GM19023 (cell line): ENCODE results near the gene KCNA10.

Experiments used
- ATAC-seq: cut with Tn5 transposase; IDR thresholded peaks from one replicate; pipeline ENCODE4 v1.9.1; 2021; ENCODE audit warnings: mild to moderate bottlenecking, moderate library complexity; ENCODE audit not compliant: unreplicated experiment

Gene KCNA10

GRCh38 chr1:110519125-110519810 is at the start of gene KCNA10:
Gene KCNA10, minus strand, starts transcription at chr1:110519175. Its CDS starts 388 bp downstream, at chr1:110518787.
- ATAC-seq, result no peak

- ATAC-seq, result no peak
Measured at GRCh38 chr1:110566836-110567235, 47.9 kb upstream of the KCNA10 start.

- ATAC-seq, result no peak
Measured at GRCh38 chr1:110565565-110565964, 46.6 kb upstream of the KCNA10 start.

GRCh38 chr1:110563089-110563488 is 44.1 kb upstream of the KCNA10 start:
- ATAC-seq, result no peak

- no peak for ATAC-seq
Measured at GRCh38 chr1:110561596-110561995, 42.6 kb upstream of the KCNA10 start.

GRCh38 chr1:110559157-110559556 is 40.2 kb upstream of the KCNA10 start:
- no peak for ATAC-seq

- ATAC-seq, result no peak
Measured at GRCh38 chr1:110557481-110557880, 38.5 kb upstream of the KCNA10 start.

GRCh38 chr1:110556471-110556807 is 37.5 kb upstream of the KCNA10 start:
- ATAC-seq, result no peak

- ATAC-seq, result no peak
Measured at GRCh38 chr1:110555807-110556470, 37.0 kb upstream of the KCNA10 start.

GRCh38 chr1:110554871-110555801 is 36.2 kb upstream of the KCNA10 start:
- peak; percentile 57 for ATAC-seq

GRCh38 chr1:110551278-110551809 is 32.4 kb upstream of the KCNA10 start:
- ATAC-seq, result no peak

- no peak for ATAC-seq
Measured at GRCh38 chr1:110549831-110550230, 30.9 kb upstream of the KCNA10 start.

- ATAC-seq, result no peak
Measured at GRCh38 chr1:110548381-110548780, 29.4 kb upstream of the KCNA10 start.

GRCh38 chr1:110547017-110547416 is 28.0 kb upstream of the KCNA10 start:
- no peak for ATAC-seq

GRCh38 chr1:110545492-110545891 is 26.5 kb upstream of the KCNA10 start:
- no peak for ATAC-seq

- ATAC-seq, result no peak
Measured at GRCh38 chr1:110544753-110545152, 25.8 kb upstream of the KCNA10 start.

- no peak for ATAC-seq
Measured at GRCh38 chr1:110542725-110543124, 23.8 kb upstream of the KCNA10 start.

- ATAC-seq, result no peak
Measured at GRCh38 chr1:110541906-110542395, 23.0 kb upstream of the KCNA10 start.

GRCh38 chr1:110540891-110541685 is 22.1 kb upstream of the KCNA10 start:
- ATAC-seq, result no peak

GRCh38 chr1:110538921-110539320 is 19.9 kb upstream of the KCNA10 start:
- ATAC-seq, result no peak
